GM18907 (cell line): ENCODE data around the gene LRATD1.

ENCODE experiments used
- ATAC-seq: cut with Tn5 transposase; IDR thresholded peaks from one replicate; pipeline ENCODE4 v1.9.1; 2021; ENCODE audit warnings: mild to moderate bottlenecking, moderate library complexity; ENCODE audit not compliant: unreplicated experiment

The LRATD1 gene

GRCh38 chr2:14633461-14634181, 1.1 kb downstream of the LRATD1 start:
- ATAC-seq = no peak

GRCh38 chr2:14634182-14634488, 1.6 kb downstream of the LRATD1 start:
- ATAC-seq = no peak

- ATAC-seq = peak; percentile 70
These were observed 2.2 kb downstream of the LRATD1 start for GRCh38 chr2:14634489-14635390.

- no peak for ATAC-seq
These were observed 2.9 kb downstream of the LRATD1 start for GRCh38 chr2:14635391-14635871.

- ATAC-seq = no peak
These were observed 6.0 kb downstream of the LRATD1 start for GRCh38 chr2:14638488-14638887.

GRCh38 chr2:14641116-14641515, 8.6 kb downstream of the LRATD1 start:
- ATAC-seq = no peak

- no peak for ATAC-seq
These were observed 10.0 kb downstream of the LRATD1 start for GRCh38 chr2:14642499-14642898.

GRCh38 chr2:14647714-14648113, 15.2 kb downstream of the LRATD1 start:
- ATAC-seq = no peak

GRCh38 chr2:14650066-14650465, 17.5 kb downstream of the LRATD1 start:
- no peak for ATAC-seq

- ATAC-seq = peak; percentile 96
These were observed 22.3 kb downstream of the LRATD1 start for GRCh38 chr2:14654835-14655282.

GRCh38 chr2:14656146-14656545, 23.6 kb downstream of the LRATD1 start:
- no peak for ATAC-seq

GRCh38 chr2:14661163-14661562, 28.6 kb downstream of the LRATD1 start:
- no peak for ATAC-seq

GRCh38 chr2:14673351-14673875, 40.9 kb downstream of the LRATD1 start:
- no peak for ATAC-seq

GRCh38 chr2:14675489-14675888, 43.0 kb downstream of the LRATD1 start:
- no peak for ATAC-seq

GRCh38 chr2:14676371-14676770, 43.9 kb downstream of the LRATD1 start:
- ATAC-seq = no peak

GRCh38 chr2:14677039-14677438, 44.5 kb downstream of the LRATD1 start:
- no peak for ATAC-seq

GRCh38 chr2:14678761-14679160, 46.2 kb downstream of the LRATD1 start:
- no peak for ATAC-seq

GRCh38 chr2:14681608-14682007, 49.1 kb downstream of the LRATD1 start:
- no peak for ATAC-seq
